ENCODE results near the gene APMAP.

APMAP gene

DNA sequence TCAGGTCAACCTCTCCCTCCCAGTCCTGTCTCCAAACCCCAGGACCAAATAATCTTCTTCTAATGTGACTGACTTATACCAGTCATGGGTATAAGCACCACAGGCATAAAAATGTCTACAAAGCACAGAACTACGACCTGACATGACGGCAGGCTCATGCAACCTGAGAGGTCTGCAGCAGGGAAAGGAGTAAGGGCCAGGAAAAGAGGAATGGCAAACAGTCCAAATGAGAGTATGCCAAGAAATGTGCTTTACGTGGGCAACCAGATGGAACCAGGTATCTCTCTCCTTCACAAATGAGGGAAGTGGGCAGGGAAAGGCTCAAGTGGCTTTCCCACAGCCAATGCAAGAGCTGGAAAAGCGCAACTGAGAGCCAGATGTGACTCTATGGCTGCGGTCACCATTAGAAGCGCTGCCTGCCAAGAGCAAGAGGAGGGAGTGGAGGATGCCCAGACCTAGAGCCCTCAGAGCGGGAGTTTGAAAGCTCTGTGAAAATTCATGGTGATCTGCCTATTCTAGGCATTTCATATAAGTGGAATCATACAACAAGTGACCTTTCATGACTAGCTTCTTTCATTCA lies 6.0 kb downstream of the APMAP start:
- no peak for DNase-seq

DNA sequence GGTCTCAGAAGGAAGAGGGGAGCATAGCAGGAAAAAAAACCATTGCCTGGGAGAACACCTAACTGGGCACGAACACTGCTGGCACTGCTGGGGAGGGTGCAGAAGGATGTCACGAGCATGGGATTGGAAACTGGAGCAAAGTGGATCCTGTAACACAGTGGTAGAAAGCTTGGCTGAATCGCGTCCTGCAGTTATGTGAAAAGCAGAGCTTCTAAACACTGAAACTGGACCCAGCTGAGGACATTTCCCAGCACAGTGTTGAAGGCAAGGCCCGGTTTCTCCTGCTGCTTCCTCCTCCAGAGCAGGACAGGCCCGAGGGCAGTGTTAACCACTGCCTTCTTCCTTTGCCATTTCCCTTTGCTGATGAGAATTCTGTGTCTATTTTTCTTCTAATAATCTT lies 6.7 kb downstream of the APMAP start:
- DNase-seq = no peak

- no peak for DNase-seq
Measured at GRCh38 chr20:24984961-24985640, 7.5 kb downstream of the APMAP start.

- DNase-seq = no peak
Measured at GRCh38 chr20:24983896-24984295, 8.7 kb downstream of the APMAP start.

- peak; percentile 51 for DNase-seq
Measured at GRCh38 chr20:24981790-24982189, 10.8 kb downstream of the APMAP start.

GRCh38 chr20:24981282-24981681 lies 11.3 kb downstream of the APMAP start:
- peak; percentile 34 for DNase-seq

DNA sequence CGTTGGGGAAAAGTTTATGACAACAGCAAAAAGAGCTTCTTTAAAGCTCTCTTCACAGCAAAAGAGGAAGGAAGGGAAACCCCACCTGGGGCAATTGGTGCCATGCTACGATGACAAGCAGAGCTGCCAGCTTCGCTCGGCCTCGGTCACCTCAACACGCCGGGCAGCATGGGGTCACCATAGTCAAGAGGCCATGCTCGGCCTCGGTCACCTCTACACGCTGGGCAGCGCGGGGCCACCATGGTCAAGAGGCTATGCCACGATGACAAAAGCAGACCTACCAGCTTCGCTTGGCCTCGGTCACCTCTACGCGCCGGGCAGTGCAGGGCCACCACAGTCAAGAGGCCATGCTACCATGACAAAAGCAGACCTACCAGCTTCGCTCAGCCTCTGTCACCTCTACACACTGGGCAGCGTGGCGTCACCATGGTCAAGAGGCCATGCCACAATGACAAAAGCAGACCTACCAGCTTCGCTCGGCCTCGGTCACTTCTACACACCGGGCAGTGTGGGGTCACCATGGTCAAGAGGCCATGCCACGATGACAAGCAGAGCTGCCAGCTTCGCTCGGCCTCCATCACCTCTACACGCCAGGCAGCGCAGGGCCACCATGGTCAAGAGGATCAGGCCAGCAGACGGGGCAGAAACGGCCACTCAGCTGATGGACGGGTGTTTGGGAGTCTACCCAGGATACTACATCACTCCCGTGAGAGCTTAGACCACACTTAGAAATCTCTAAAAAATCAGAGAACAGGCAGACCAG lies 12.1 kb downstream of the APMAP start:
- DNase-seq = peak; percentile 40

GRCh38 chr20:24979036-24979960 lies 13.3 kb downstream of the APMAP start:
- peak; percentile 37 for DNase-seq

DNA sequence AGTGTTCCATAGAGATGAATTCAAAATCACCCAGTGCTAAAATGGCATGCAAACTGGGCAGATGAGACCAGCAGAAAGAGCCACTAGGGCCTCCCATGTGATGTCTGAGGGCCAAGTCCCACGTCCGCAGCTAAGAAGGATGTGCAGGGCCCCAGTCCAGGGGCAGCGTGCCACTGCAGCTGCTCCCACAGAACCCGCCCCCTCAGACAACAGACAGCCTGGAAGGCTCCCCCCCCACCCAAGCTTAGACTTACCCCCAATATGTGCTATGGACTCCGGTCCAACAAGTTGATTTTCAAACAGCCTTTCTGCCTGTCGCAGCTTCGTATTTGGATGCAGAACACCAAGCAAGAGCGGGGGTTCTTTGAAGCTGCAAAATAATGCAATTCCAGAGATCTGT lies 14.0 kb downstream of the APMAP start:
- DNase-seq = no peak

DNA sequence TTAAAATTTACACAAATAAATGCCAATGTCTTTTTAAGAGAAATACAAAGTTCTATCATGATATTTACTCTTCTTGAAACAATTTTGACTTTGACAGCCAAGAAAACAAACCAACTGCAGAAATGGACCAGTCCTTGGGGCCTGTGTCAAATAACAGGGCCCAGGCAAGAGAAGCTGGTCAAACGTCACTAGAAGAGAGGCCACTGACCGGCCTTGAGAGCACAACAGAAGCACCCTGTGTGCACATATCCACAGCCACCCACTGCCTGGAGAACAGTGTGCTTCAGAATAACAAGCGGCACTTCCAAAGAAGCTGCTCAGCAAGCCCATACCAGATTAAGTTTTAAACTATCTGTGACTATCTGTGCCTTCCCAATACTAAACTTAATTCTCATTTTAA lies 14.8 kb downstream of the APMAP start:
- DNase-seq = no peak

DNA sequence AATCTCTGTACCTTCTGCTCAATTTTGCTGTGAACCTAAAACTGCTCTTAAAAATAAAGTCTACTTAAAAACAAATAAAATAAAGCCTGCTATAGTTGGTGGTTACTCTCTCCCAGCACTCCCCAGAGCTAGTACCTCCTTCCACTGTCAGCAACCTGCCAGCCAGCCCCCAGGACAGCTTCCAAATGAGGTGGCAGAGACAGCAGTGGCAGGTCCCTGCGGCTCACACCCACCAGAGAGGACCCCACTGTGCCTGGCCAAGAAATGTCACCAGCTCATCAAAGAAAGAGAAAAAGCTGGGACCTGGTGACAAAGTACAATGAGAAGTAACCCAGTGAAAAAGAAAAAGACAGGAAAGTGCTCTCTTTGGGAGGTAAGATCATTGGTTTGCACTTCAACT lies 15.2 kb downstream of the APMAP start:
- no peak for DNase-seq

GRCh38 chr20:24972341-24972740 lies 20.2 kb downstream of the APMAP start:
- no peak for DNase-seq

DNA sequence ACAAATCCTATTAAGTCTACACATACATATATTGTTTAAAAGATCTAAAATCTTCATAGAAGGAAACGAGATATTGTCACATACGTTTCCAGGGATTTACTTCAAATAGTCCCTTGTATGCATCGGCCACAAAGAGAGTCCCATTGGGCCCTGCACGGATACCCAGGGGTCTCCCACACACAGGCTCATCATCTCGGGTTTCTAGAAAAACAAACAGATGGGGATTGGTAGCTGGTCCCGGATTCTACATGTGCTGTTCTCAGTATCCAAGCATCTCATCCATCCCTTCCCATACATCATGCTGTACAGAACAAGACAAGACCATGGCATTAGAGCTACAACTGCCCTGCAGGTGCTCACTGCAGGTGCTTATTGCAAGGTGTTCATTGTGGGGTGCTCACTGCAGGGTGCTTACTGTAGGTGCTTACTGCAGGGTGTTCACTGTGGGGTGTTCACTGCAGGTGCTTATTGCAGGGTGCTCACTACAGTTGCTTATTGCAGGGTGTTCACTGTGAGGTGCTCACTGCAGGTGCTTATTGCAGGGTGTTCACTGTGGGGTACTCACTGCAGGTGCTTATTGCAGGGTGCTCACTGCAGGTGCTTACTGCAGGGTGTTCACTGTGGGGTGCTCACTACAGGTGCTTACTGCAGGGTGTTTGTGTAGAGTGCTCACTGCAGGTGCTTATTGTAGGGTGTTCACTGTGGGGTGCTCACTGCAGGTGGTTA lies 21.0 kb downstream of the APMAP start:
- DNase-seq = no peak

- DNase-seq = no peak
Measured at GRCh38 chr20:24970754-24971153, 21.8 kb downstream of the APMAP start.

DNA sequence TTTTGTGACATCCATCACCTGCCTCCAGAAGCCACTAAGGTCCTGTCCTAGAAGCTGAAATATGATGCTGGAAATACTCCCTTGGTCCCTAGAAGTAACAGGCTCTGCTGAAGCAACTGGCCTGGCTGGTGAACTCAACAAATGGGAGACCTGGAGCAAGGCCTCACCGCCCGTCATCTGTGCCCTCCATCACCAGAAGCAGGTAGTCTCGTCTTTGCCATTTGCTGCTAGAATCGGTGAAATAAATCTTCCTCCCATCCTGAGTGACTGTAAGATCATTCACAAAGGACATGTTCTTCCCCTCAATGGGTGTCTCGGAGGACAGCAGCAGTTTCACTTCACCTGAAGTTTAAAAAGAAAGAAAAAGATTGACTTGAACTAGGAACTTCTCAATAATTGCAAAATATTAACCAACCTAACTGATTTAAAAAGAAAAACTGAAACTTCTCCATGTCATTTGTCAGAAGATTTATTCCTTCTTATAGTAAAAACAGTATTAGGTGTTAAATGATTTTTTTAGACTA lies 22.5 kb downstream of the APMAP start:
- DNase-seq = no peak

DNA sequence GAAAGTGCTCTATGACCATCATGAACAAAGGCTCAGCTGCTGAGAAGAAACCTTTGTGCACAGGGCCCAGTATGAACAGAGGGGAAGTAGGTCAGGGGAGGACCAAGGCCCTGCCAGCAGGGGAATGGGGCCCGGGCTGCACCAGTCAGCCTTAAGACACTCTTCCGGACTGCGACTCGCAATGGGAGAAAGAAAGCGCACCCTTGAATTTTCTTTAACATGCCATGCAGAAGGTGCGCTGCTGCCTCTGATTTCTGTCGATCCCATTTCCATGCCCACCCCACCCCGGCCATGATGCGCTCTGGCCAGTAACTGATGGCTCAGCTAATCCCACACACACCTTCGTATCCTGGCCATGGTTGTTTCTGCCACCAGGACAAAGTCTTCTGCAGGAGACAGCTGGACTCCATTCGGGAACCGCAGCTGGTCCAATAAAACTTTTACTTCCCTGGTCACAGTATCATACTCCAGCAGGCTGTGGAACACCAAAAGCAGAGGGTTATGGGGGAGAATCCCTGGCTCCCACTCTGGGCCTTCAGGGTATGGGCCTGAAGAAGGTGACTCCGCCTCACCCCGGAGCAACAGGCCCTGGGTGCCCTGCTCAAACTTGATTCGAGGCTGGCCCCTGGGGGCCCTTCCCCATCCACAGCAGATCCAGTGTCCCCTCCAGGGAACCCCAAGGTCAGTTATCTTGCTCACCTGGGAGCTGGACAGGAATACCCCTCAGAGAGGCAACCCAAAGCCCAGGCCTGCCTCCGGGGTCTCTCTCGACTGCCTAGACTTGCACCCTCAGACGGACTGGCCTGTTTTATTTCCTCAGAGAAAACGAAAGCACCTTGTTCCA lies 23.1 kb downstream of the APMAP start:
- peak; percentile 35 for DNase-seq

- peak; percentile 36 for DNase-seq
Measured at GRCh38 chr20:24968278-24968800, 24.2 kb downstream of the APMAP start.

GRCh38 chr20:24966317-24967012 lies 26.1 kb downstream of the APMAP start:
- DNase-seq = no peak

DNA sequence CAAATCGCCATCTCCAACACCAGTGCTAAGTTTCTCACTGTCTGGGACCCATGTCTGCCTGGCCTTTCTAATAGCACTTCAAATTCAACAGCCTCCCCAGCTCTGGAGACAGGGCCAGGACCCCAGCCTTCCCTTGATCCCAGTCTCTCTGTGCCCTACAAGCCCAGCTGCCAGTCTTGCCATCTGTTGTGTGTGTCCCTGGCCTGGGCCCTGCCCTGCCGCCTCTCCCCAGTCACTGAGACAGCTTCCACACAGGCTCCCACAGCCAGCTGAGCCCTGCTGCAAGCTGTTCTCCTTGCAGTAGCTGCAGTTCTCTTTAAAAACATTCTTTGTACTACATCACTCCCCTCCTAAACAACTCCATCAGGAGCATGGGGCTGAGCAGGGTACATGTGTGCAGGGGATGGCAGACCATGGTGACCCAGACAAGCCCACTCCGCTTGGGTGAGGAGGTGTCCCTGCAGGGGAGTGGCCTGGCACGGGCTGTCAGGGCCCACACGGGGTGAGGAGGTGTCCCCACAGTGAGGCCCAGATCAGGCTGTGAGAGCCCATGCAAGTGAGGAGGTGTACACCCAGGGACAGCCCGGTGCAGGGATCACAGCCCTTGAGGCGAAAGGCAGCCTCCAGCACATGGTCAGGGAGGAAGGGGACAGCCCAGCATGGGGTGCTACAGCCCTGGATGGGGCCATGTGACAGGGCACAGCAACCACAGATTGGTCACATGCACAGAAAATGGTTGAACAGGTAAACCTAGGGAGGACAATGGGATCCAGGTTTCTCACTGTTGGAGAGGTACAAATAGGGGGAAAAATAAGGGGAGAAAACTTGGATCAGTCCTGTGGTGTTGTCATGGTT lies 27.3 kb downstream of the APMAP start:
- peak; percentile 47 for DNase-seq

Measured in activated CD8-positive, alpha-beta memory T cell treated with anti-CD3 and anti-CD28 coated beads, Interleukin-2, amount 50 U/mL, for 48 hours (primary cell).